CD4-positive, alpha-beta memory T cell (primary cell): Measurements from ENCODE around the gene ELP5. TPM values are rescaled to one million over a fixed set of nuclear protein-coding genes. Genes with fewer than 3 reads are reported as not detected.
A peak's percentile ranks its signal among the peaks of the same experiment; 100 is the strongest.

ENCODE experiments used
- CTCF ChIA-PET: fragments of 350-600 bp; sonication (Branson Sonifier 250); formaldehyde crosslinking; loops from one replicate; lab custom pipeline; 2021; ENCODE audit warnings: inconsistent platforms; ENCODE audit not compliant: partially characterized antibody; lab: Charles Lee
- POLR2A ChIA-PET: fragments of 350-600 bp; sonication (Branson Sonifier 250); formaldehyde crosslinking; loops from one replicate; lab custom pipeline; 2021; ENCODE audit not compliant: partially characterized antibody; lab: Charles Lee
- DNase-seq, 5 donors: peaks; one replicate each; pipeline versions ENCODE4 v3.0.0 to v3.0.0-alpha.2; 2020 to 2022; ENCODE audit warnings: mixed read lengths in 1 of 5
- H3K27ac ChIP-seq: one replicate; pipeline ENCODE4 v1.7.0; 2013; ENCODE audit warnings: low read depth, low read length
- H3K27me3 ChIP-seq: 2 replicates; pipeline ENCODE4 v1.7.0; 2013; ENCODE audit warnings: mild to moderate bottlenecking, low read length, moderate library complexity; ENCODE audit not compliant: insufficient read depth
- H3K36me3 ChIP-seq: 2 replicates; pipeline ENCODE4 v1.7.0; 2013; ENCODE audit warnings: mild to moderate bottlenecking, low read length, moderate library complexity; ENCODE audit not compliant: insufficient read depth
- H3K4me1 ChIP-seq: 2 replicates; pipeline ENCODE4 v1.7.0; 2013; ENCODE audit warnings: mild to moderate bottlenecking, low read length, moderate library complexity; ENCODE audit not compliant: insufficient read depth
- H3K4me3 ChIP-seq, 2 donors: one replicate each; pipeline ENCODE4 v1.7.0; 2013; ENCODE audit warnings: low read length in 2 of 2, mild to moderate bottlenecking in 1 of 2
- H3K9me3 ChIP-seq, 2 donors: one replicate each; pipeline ENCODE4 v1.7.0; 2013; ENCODE audit warnings: low read length in 2 of 2, control low read depth in 1 of 2; ENCODE audit not compliant: control insufficient read depth in 1 of 2
- H3K27ac Mint-ChIP-seq, 7 donors: one replicate each; pipeline ENCODE4 v1.8.0; 2020 to 2021; ENCODE audit warnings: mixed read lengths in 7 of 7, mild to moderate bottlenecking in 6 of 7, inconsistent platforms in 3 of 7, moderate library complexity in 3 of 7
- H3K27me3 Mint-ChIP-seq, 2 donors: one replicate each; pipeline ENCODE4 v1.8.0; 2020 to 2021; ENCODE audit warnings: mixed read lengths in 2 of 2
- H3K36me3 Mint-ChIP-seq, 2 donors: one replicate each; pipeline ENCODE4 v1.8.0; 2020 to 2021; ENCODE audit warnings: mixed read lengths in 2 of 2, inconsistent platforms in 1 of 2, mild to moderate bottlenecking in 1 of 2
- H3K4me1 Mint-ChIP-seq, 4 donors: one replicate each; pipeline ENCODE4 v1.8.0; 2020 to 2021; ENCODE audit warnings: mixed read lengths in 4 of 4, mild to moderate bottlenecking in 1 of 4
- H3K4me3 Mint-ChIP-seq, 8 donors: one replicate each; pipeline ENCODE4 v1.8.0; 2020 to 2021; ENCODE audit warnings: mixed read lengths in 8 of 8, mild to moderate bottlenecking in 7 of 8, moderate library complexity in 6 of 8, inconsistent platforms in 3 of 8
- H3K9me3 Mint-ChIP-seq, 8 donors: one replicate each; pipeline ENCODE4 v1.8.0; 2020 to 2021; ENCODE audit warnings: mixed read lengths in 8 of 8, mild to moderate bottlenecking in 5 of 8, inconsistent platforms in 3 of 8, moderate library complexity in 1 of 8
- intact Hi-C: fragments of 100-400 bp; cut with micrococcal nuclease; formaldehyde crosslinking; loops from one replicate; pipeline ENCODE4 v1.15.1; 2023
- polyA plus RNA-seq, 2 donors: library from polyadenylated mRNA; unstranded; fragments of 300-500 nt; fragmentation: Illumina TruSeq; gene quantifications; one replicate each; pipeline ENCODE4 v1.2.3, GENCODE V29; 2021
- total RNA-seq, 2 experiments: library from RNA; stranded (reverse); gene quantifications; one replicate each; pipeline ENCODE4 v1.2.3, GENCODE V29; 2021

The ELP5 gene
- total and polyA plus RNA-seq, 4 experiments from 2014 or later: 29.8 to 71.3 (median 49.4) TPM

DNA sequence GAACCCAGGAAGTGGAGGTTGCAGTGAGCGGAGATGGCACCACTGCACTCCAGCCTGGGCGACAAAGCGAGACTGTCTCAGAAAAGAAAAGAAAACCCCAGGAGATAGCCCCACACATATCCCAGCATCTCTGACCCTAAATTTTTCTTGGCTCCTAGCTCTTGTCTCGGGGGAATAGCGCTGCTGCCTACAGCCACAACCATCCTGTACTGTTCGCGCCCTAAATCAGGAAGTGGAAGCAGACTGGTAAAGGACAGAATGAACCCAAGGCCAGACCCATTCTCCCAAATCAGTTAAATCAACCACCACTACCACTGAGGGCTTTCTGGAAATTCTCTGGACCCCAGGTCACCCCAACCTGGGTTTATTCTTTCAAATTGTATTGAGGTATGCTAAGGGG, 2.2 kb upstream of the ELP5 start:
- peak overlapping the region; percentile 40 to 92 for H3K4me3 ChIP-seq

DNA sequence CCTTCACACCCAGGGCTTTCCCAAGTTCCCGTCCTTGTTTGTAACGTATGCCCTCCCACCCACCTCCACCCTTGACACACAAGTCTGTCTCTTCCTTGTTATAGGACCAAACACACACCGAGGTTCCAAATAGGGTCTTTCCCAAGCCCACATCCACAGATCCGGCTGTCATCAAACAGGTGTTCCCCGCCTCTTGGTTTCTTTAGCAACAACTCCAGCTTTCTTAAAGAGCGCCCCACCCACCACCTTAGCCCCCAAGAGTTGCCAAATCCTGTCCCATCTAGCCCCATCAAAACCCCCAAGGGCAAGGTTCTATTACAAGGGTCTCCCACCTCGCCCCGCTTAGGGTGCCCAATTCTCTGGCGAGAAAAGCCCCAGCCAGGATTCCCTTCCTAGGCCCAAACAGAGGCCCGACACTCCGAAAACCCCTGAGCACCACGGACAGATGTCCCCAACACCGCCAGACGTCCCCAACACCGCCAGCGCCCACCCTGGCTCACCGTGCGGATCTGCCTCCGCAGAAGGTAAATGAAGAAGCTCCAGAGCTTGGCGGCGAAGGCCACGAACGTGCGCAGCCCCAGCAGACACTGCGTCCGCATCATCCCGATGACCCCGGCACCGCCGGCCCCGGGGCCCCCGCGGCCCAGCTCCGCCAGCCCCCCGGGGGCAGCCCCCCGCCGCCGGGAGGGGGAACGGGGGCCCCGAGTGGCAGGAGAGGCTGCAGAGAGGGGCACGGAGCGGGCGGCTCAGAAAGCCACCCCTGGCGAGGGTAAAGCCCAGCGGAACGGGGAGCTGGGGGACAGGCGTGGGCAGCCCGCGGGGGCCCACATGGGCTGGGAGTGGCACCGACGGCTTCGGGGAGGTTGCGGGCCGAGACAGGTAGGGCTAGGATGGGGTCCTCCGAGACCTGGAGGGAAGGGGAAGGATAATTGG, 1.1 kb upstream of the ELP5 start:
- H3K36me3 Mint-ChIP-seq: peaks cover 15 to 48% of the 10 kb centered on the region in 2 donors
- H3K4me1 Mint-ChIP-seq: peaks cover 28 to 57% (median 41%) of the 10 kb centered on the region in 4 donors
- peak in 2 of 5 donors; percentile 42 to 73 for DNase-seq
- intact Hi-C loops: loop anchor here (5.0 kb wide), 2 partner anchors 204 to 321 kb away; no protein-coding TSS in a partner anchor
- peak overlapping the region; percentile 98 for H3K27ac ChIP-seq
- no peaks in the 10 kb centered on the region for H3K9me3 ChIP-seq
- CTCF ChIA-PET: interaction anchor here (0.8 to 1.7 kb wide), 2 partner anchors 15 to 205 kb away, joined by 3 read pairs; no protein-coding TSS in a partner anchor
- peaks cover 37% of the 10 kb centered on the region for H3K4me1 ChIP-seq
- H3K27me3 ChIP-seq: no peaks in the 10 kb centered on the region
- H3K27ac Mint-ChIP-seq: peak overlapping the region; percentile 96 to 100 (median 98)
- peaks cover 0 to 1% (median 0%) of the 10 kb centered on the region in 8 donors for H3K9me3 Mint-ChIP-seq
- no peaks in the 10 kb centered on the region for H3K27me3 Mint-ChIP-seq
- H3K4me3 Mint-ChIP-seq: peak overlapping the region; percentile 91 to 97 (median 95)
- H3K4me3 ChIP-seq: peak overlapping the region; percentile 40 to 92
- peaks cover 9% of the 10 kb centered on the region for H3K36me3 ChIP-seq
- POLR2A ChIA-PET: interaction anchor here (0.6 to 4.8 kb wide), 14 partner anchors 11 to 436 kb away, joined by 3 to 115 read pairs (median 4); partner anchors contain the start of genes ACADVL, ACAP1, DLG4 and DVL2

More for the DNA sequence above, 2.2 kb upstream of the ELP5 start:
- ChIA-PET POLR2A (interaction anchor here (0.7 to 4.8 kb wide), 3 partner anchors 10 to 29 kb away, joined by 3 to 115 read pairs (median 4); partner anchors contain the start of genes DVL2, GABARAP and PHF23), CTCF (interaction anchor here (0.6 to 1.2 kb wide), 2 partner anchors 8 to 29 kb away, joined by 3 read pairs; partner anchors contain the start of gene GABARAP)
- Mint-ChIP-seq H3K4me1 (peaks cover 28 to 57% (median 41%) of the 10 kb centered on the region in 4 donors), H3K27me3 (no peaks in the 10 kb centered on the region), H3K36me3 (peaks cover 15 to 45% of the 10 kb centered on the region in 2 donors), H3K9me3 (peaks cover 0 to 1% (median 0%) of the 10 kb centered on the region in 8 donors), H3K4me3 (peak overlapping the region; percentile 91 to 97 (median 94)), H3K27ac (peak overlapping the region; percentile 95 to 99 (median 96))
- Histone ChIP-seq H3K27me3 (no peaks in the 10 kb centered on the region), H3K4me1 (peaks cover 37% of the 10 kb centered on the region), H3K27ac (peak overlapping the region; percentile 98), H3K36me3 (peaks cover 13% of the 10 kb centered on the region), H3K9me3 (no peaks in the 10 kb centered on the region)
- intact Hi-C loops: loop anchor here (5.0 kb wide), 2 partner anchors 203 to 322 kb away; no protein-coding TSS in a partner anchor
- DNase-seq: no peak

DNA sequence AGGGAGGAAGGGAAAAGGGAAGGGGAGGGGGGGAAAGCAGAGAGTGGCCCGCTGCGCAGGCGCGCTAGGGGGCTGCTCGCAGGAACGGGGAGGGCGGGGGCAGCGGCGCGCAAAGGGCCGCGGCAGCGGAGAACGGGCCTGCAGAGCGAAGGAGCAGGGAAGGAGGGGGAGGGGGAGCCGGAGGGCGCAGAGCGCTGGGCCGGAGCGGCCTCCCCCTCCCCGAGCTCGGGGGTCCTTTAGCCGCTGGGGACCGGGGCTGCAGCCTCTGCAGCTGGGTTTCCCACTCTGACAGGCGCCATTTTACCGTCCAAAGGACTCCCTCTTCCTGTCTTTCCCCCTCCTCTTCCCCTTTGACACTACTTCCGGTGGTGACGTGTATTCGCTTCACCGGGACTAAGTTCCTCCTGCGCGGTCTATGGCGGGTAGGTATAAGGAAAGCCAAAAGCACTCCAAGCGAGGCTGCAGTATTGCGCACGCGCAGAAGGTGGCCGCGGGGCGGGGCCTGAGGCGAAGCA, 297 bp upstream of the ELP5 start, which contains the start of gene CTDNEP1:
TSS of gene CTDNEP1 (minus strand) at position 74 of the 515 bp plus-strand sequence. CDS start 438 bp downstream, outside the sequence.
- Mint-ChIP-seq H3K36me3 (peaks cover 12 to 48% of the 10 kb centered on the region in 2 donors), H3K27me3 (no peaks in the 10 kb centered on the region), H3K27ac (peak within 1 kb of the TSS; percentile 98 to 100 (median 99)), H3K9me3 (peaks cover 0 to 1% (median 0%) of the 10 kb centered on the region in 8 donors), H3K4me3 (peak within 1 kb of the TSS; percentile 91 to 97 (median 95)), H3K4me1 (peaks cover 25 to 53% (median 40%) of the 10 kb centered on the region in 4 donors)
- CTCF ChIA-PET: interaction anchor here (0.8 to 1.7 kb wide), 2 partner anchors 15 to 206 kb away, joined by 3 read pairs; no protein-coding TSS in a partner anchor
- peaks cover 7% of the 10 kb centered on the region for H3K36me3 ChIP-seq
- POLR2A ChIA-PET: interaction anchor here (0.6 to 4.8 kb wide), 13 partner anchors 10 to 436 kb away, joined by 3 to 115 read pairs (median 4); partner anchors contain the start of genes ACADVL, ACAP1, DLG4 and DVL2
- intact Hi-C loops: loop anchor here (1.0 to 5.0 kb wide), 8 partner anchors 10 to 321 kb away; partner anchors contain the start of genes EIF5A, PHF23, POLR2A and TMEM256
- H3K27me3 ChIP-seq: no peaks in the 10 kb centered on the region
- H3K9me3 ChIP-seq: no peaks in the 10 kb centered on the region
- H3K4me1 ChIP-seq: peaks cover 37% of the 10 kb centered on the region
- peak within 1 kb of the TSS; percentile 98 for H3K27ac ChIP-seq
- DNase-seq: peak; percentile 99 to 100 (median 99)
- H3K4me3 ChIP-seq: peak within 1 kb of the TSS; percentile 71 to 92

DNA sequence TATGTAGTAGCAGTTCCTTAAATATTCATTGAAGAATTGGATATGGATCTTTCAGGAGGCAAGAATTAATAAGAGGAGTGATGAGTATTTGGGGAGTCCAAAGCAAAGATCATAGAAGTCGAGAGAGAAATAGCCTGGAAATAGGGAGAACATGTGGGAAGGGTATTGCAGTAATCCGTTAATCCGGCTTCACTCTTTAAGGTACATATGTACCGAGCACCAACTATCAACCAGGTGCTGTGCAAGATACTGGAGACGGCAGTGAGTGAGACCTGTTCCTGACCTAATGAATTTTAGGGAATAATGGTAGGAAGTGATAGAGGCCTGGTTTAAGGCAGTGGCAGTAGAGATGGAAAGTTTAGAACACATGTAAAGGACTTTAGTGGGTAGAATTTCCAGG, 1.1 kb downstream of the ELP5 start:
- H3K36me3 Mint-ChIP-seq: peaks cover 12 to 54% of the 10 kb centered on the region in 2 donors
- peaks cover 0 to 1% (median 0%) of the 10 kb centered on the region in 8 donors for H3K9me3 Mint-ChIP-seq
- peaks cover 25 to 49% (median 38%) of the 10 kb centered on the region in 4 donors for H3K4me1 Mint-ChIP-seq
- ChIA-PET POLR2A (no interaction called here), CTCF (no interaction called here)
- no peak for DNase-seq
- H3K27ac Mint-ChIP-seq: peak overlapping the region; percentile 98 to 100 (median 99)
- H3K27me3 Mint-ChIP-seq: no peaks in the 10 kb centered on the region
- H3K27ac ChIP-seq: peak overlapping the region; percentile 98
- no peaks in the 10 kb centered on the region for H3K27me3 ChIP-seq
- peak overlapping the region; percentile 71 to 92 for H3K4me3 ChIP-seq
- intact Hi-C loops: loop anchor here (2.0 to 5.0 kb wide), 3 partner anchors 206 to 319 kb away; partner anchors contain the start of gene POLR2A
- peaks cover 4% of the 10 kb centered on the region for H3K36me3 ChIP-seq
- H3K4me3 Mint-ChIP-seq: peak overlapping the region; percentile 91 to 97 (median 94)
- H3K9me3 ChIP-seq: no peaks in the 10 kb centered on the region
- peaks cover 37% of the 10 kb centered on the region for H3K4me1 ChIP-seq

DNA sequence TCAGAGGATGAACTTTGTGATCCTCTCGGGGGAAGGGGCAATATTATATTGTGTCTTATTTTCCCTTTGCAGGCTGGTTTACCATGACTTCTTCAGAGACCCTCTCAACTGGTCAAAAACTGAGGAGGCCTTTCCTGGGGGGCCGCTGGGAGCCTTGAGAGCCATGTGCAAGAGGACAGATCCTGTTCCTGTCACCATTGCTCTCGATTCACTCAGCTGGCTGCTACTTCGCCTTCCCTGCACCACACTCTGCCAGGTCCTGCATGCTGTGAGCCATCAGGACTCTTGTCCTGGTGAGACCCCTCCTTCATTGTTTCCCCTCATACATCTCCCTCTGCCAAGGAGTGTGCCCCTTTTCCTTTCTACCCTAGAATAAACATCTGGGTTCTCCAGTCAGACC, 2.5 kb downstream of the ELP5 start:
- H3K27ac Mint-ChIP-seq: peak overlapping the region in 4 of 7 donors; percentile 22 to 58 (median 50)
- peaks cover 17 to 63% of the 10 kb centered on the region in 2 donors for H3K36me3 Mint-ChIP-seq
- Histone ChIP-seq H3K4me3 (no peak overlapping the region), H3K27ac (no peak overlapping the region), H3K36me3 (peaks cover 7% of the 10 kb centered on the region), H3K4me1 (peaks cover 24% of the 10 kb centered on the region), H3K9me3 (no peaks in the 10 kb centered on the region), H3K27me3 (no peaks in the 10 kb centered on the region)
- H3K27me3 Mint-ChIP-seq: no peaks in the 10 kb centered on the region
- DNase-seq: no peak
- H3K9me3 Mint-ChIP-seq: peaks cover 0 to 1% (median 0%) of the 10 kb centered on the region in 8 donors
- H3K4me3 Mint-ChIP-seq: peak overlapping the region in 1 of 8 donors; percentile 36
- peaks cover 19 to 39% (median 28%) of the 10 kb centered on the region in 4 donors for H3K4me1 Mint-ChIP-seq
- ChIA-PET POLR2A (interaction anchor here (1.0 kb wide), 1 partner anchor 9 kb away, joined by 3 read pairs; no protein-coding TSS in a partner anchor), CTCF (interaction anchor here (0.8 to 1.5 kb wide), 3 partner anchors 9 to 208 kb away, joined by 3 to 4 read pairs (median 3); no protein-coding TSS in a partner anchor)
- intact Hi-C loops: loop anchor here (5.0 kb wide), 2 partner anchors 207 to 318 kb away; no protein-coding TSS in a partner anchor

DNA sequence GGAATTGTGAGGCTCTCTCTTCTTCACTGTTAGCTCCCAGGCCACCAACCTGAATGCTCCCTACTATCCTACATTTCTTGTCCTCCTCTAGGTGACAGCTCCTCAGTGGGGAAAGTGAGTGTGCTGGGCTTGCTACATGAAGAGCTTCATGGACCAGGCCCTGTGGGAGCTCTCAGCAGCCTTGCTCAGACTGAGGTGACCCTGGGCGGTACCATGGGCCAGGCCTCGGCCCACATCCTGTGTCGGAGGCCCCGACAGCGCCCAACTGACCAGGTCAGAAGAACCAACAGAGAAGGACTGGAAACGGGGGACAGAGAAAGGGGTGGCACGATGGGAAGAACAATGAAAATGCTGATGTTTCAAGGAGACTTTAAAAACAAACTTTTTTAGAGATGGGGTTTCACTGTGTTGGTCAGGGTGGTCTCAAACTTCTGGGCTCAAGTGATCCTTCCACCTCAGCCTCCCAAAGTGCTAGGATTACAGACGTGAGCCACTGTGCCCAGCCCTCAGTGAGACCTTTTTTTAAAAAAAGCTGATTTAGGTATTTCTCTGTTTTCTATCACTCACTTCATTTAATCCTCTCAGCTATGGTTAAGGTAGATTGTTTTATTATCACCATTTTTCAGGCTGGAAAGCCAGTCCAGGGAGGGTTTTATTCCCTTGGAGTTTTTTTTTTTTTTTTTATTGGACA, 4.9 kb downstream of the ELP5 start:
- Mint-ChIP-seq H3K27ac (peak overlapping the region in 2 of 7 donors; percentile 40 to 87), H3K4me1 (peaks cover 10 to 32% (median 18%) of the 10 kb centered on the region in 4 donors), H3K9me3 (peaks cover 0 to 1% (median 0%) of the 10 kb centered on the region in 8 donors), H3K27me3 (peaks cover 0 to 3% of the 10 kb centered on the region in 2 donors), H3K36me3 (peaks cover 18 to 56% of the 10 kb centered on the region in 2 donors), H3K4me3 (no peak overlapping the region)
- peaks cover 21% of the 10 kb centered on the region for H3K4me1 ChIP-seq
- peaks cover 7% of the 10 kb centered on the region for H3K36me3 ChIP-seq
- ChIA-PET POLR2A (interaction anchor here (1.0 to 3.0 kb wide), 3 partner anchors 15 to 50 kb away, joined by 3 to 10 read pairs (median 3); partner anchors contain the start of genes DVL2 and GABARAP), CTCF (interaction anchor here (0.9 to 1.5 kb wide), 3 partner anchors 24 to 40 kb away, joined by 3 to 4 read pairs (median 4); partner anchors contain the start of genes ACADVL and DLG4)
- DNase-seq: no peak
- intact Hi-C loops: no loop called here
- H3K27me3 ChIP-seq: no peaks in the 10 kb centered on the region
- no peak overlapping the region for H3K27ac ChIP-seq
- no peaks in the 10 kb centered on the region for H3K9me3 ChIP-seq
- no peak overlapping the region for H3K4me3 ChIP-seq
